HEK293 (cell line): Measurements from ENCODE around the gene BNC1.

ENCODE experiments used
- CTCF ChIA-PET: fragments of 350-600 bp; formaldehyde crosslinking; extraction: SDS; loops from one replicate; lab custom pipeline; 2021; ENCODE audit warnings: antibody characterized with exemption; lab: Yijun Ruan, JAX
- POLR2A ChIA-PET: fragments of 300-600 bp; formaldehyde crosslinking; extraction: SDS; loops from one replicate; lab custom pipeline; 2020; ENCODE audit warnings: antibody characterized with exemption, inconsistent platforms; lab: Yijun Ruan, JAX
- H3K27ac ChIP-seq: fragments of 200-500 bp; sonication (Bioruptor generic); 2 replicates; pipeline ENCODE4 v1.5.1; 2014; ENCODE audit warnings: low read depth, low read length, control low read depth, inconsistent platforms; ENCODE audit errors: extremely low read depth
- H3K36me3 ChIP-seq, 2 experiments: fragments of 200-500 bp in 1 of 2; sonication (Bioruptor generic) in 1 of 2; 1 replicate in 1 of 2; 2 replicates in 1 of 2; pipeline ENCODE4 v1.5.1; 2014 to 2017; ENCODE audit warnings: inconsistent platforms in 2 of 2, low read length in 2 of 2; ENCODE audit not compliant: control insufficient read depth in 2 of 2, insufficient read depth in 1 of 2
- H3K4me1 ChIP-seq: fragments of 200-500 bp; sonication (Bioruptor generic); 2 replicates; pipeline ENCODE4 v1.5.1; 2014; ENCODE audit warnings: mild to moderate bottlenecking, low read length, inconsistent platforms; ENCODE audit not compliant: control insufficient read depth, insufficient read depth
- H3K4me3 ChIP-seq: 2 replicates; pipeline ENCODE4 v1.5.1; 2011; ENCODE audit warnings: low read depth, mild to moderate bottlenecking, control low read depth, low read length, moderate library complexity
- H3K9me3 ChIP-seq: fragments of 200-500 bp; sonication (Bioruptor generic); 2 replicates; pipeline ENCODE4 v1.5.1; 2014; ENCODE audit warnings: low read depth, low read length, inconsistent platforms; ENCODE audit not compliant: control insufficient read depth, insufficient read depth
- BCL11B ChIP-seq: fragments of 450-650 bp; formaldehyde crosslinking; IDR thresholded peaks from 2 replicates; pipeline ENCODE4 v1.5.1; 2016; ENCODE audit warnings: low read depth, missing biosample characterization, missing genetic modification characterization
- GFI1B ChIP-seq: fragments of 450-650 bp; formaldehyde crosslinking; IDR thresholded peaks from 2 replicates; pipeline ENCODE4 v1.5.1; 2016; ENCODE audit warnings: missing biosample characterization, missing genetic modification characterization
- MYNN ChIP-seq: fragments of 450-650 bp; formaldehyde crosslinking; IDR thresholded peaks from 2 replicates; pipeline ENCODE4 v1.5.1; 2016; ENCODE audit warnings: missing biosample characterization, missing genetic modification characterization, borderline replicate concordance
- OSR2 ChIP-seq: fragments of 450-650 bp; formaldehyde crosslinking; IDR thresholded peaks from 2 replicates; pipeline ENCODE4 v1.5.1; 2016; ENCODE audit warnings: missing biosample characterization, missing genetic modification characterization
- SETDB1 ChIP-seq: IDR thresholded peaks from one replicate; pipeline ENCODE4 v1.6.1; 2017; ENCODE audit warnings: mild to moderate bottlenecking, low read length, moderate library complexity, mixed read lengths; ENCODE audit not compliant: insufficient read length
- SP2 ChIP-seq: fragments of 450-650 bp; formaldehyde crosslinking; IDR thresholded peaks from 2 replicates; pipeline ENCODE4 v1.5.1; 2016; ENCODE audit warnings: missing biosample characterization, missing genetic modification characterization
- SP3 ChIP-seq: fragments of 450-650 bp; formaldehyde crosslinking; IDR thresholded peaks from 2 replicates; pipeline ENCODE4 v1.5.1; 2016; ENCODE audit warnings: missing biosample characterization, missing genetic modification characterization
- WT1 ChIP-seq: fragments of 450-650 bp; formaldehyde crosslinking; IDR thresholded peaks from 2 replicates; pipeline ENCODE4 v1.5.1; 2016; ENCODE audit warnings: missing biosample characterization, missing genetic modification characterization
- ZBTB17 ChIP-seq: fragments of 450-650 bp; formaldehyde crosslinking; IDR thresholded peaks from 2 replicates; pipeline ENCODE4 v1.5.1; 2016; ENCODE audit warnings: missing biosample characterization, missing genetic modification characterization
- ZFP69B ChIP-seq: fragments of 450-650 bp; formaldehyde crosslinking; IDR thresholded peaks from 2 replicates; pipeline ENCODE4 v1.5.1; 2016; ENCODE audit warnings: missing biosample characterization, missing genetic modification characterization
- ZIC2 ChIP-seq: fragments of 450-650 bp; formaldehyde crosslinking; IDR thresholded peaks from 2 replicates; pipeline ENCODE4 v1.5.1; 2016; ENCODE audit warnings: missing biosample characterization, missing genetic modification characterization
- ZNF248 ChIP-seq: fragments of 450-650 bp; formaldehyde crosslinking; IDR thresholded peaks from 2 replicates; pipeline ENCODE4 v1.5.1; 2017; ENCODE audit warnings: missing biosample characterization, missing genetic modification characterization
- ZNF266 ChIP-seq: fragments of 450-650 bp; formaldehyde crosslinking; IDR thresholded peaks from 2 replicates; pipeline ENCODE4 v1.5.1; 2016; ENCODE audit warnings: missing biosample characterization, missing genetic modification characterization, low read depth
- ZNF302 ChIP-seq: fragments of 450-650 bp; formaldehyde crosslinking; IDR thresholded peaks from 2 replicates; pipeline ENCODE4 v1.5.1; 2016; ENCODE audit warnings: missing biosample characterization, missing genetic modification characterization, low read depth
- ZNF335 ChIP-seq: fragments of 450-650 bp; formaldehyde crosslinking; conservative IDR thresholded peaks from 2 replicates; pipeline ENCODE4 v1.5.1; 2016; ENCODE audit warnings: missing biosample characterization, missing genetic modification characterization
- ZNF354C ChIP-seq: fragments of 450-650 bp; formaldehyde crosslinking; IDR thresholded peaks from 2 replicates; pipeline ENCODE4 v1.5.1; 2016; ENCODE audit warnings: missing biosample characterization, missing genetic modification characterization, low read depth, borderline replicate concordance
- ZNF488 ChIP-seq: fragments of 450-650 bp; formaldehyde crosslinking; IDR thresholded peaks from 2 replicates; pipeline ENCODE4 v1.5.1; 2016; ENCODE audit warnings: missing biosample characterization, missing genetic modification characterization
- ZNF530 ChIP-seq: fragments of 450-650 bp; formaldehyde crosslinking; IDR thresholded peaks from 2 replicates; pipeline ENCODE4 v1.5.1; 2016; ENCODE audit warnings: low read depth, missing biosample characterization, missing genetic modification characterization
- ZNF626 ChIP-seq: fragments of 450-650 bp; sonication (Bioruptor Pico); formaldehyde crosslinking; IDR thresholded peaks from 2 replicates; pipeline ENCODE4 v1.5.1; 2018; ENCODE audit warnings: missing biosample characterization, missing genetic modification characterization, inconsistent platforms
- ZNF670 ChIP-seq: fragments of 450-650 bp; formaldehyde crosslinking; IDR thresholded peaks from 2 replicates; pipeline ENCODE4 v1.5.1; 2016; ENCODE audit warnings: missing biosample characterization, missing genetic modification characterization, low read depth
- ZNF830 ChIP-seq: fragments of 450-650 bp; IDR thresholded peaks from 2 replicates; pipeline ENCODE4 v1.5.0; 2018; ENCODE audit warnings: missing biosample characterization, missing genetic modification characterization, low read depth, mild to moderate bottlenecking, moderate library complexity
- ZXDB ChIP-seq: fragments of 450-650 bp; formaldehyde crosslinking; IDR thresholded peaks from 2 replicates; pipeline ENCODE4 v1.5.1; 2016; ENCODE audit warnings: missing biosample characterization, missing genetic modification characterization
- TF ChIP-seq, protein P1 (sequence below): fragments of 450-650 bp; formaldehyde crosslinking; IDR thresholded peaks from 2 replicates; pipeline ENCODE4; 2016; ENCODE audit warnings: missing biosample characterization, missing genetic modification characterization
- TF ChIP-seq, protein P2 (sequence below): fragments of 450-650 bp; formaldehyde crosslinking; conservative IDR thresholded peaks from 2 replicates; pipeline ENCODE4 v1.5.1; 2016; ENCODE audit warnings: low read depth, missing biosample characterization, missing genetic modification characterization
- TF ChIP-seq, protein P3 (sequence below): fragments of 450-650 bp; formaldehyde crosslinking; IDR thresholded peaks from 2 replicates; pipeline ENCODE4 v1.5.1; 2016; ENCODE audit warnings: missing biosample characterization, missing genetic modification characterization
- TF ChIP-seq, protein P4 (sequence below): sonication (generic); formaldehyde crosslinking; IDR thresholded peaks from 2 replicates; pipeline ENCODE4 v1.8.1; 2022; ENCODE audit warnings: mild to moderate bottlenecking, moderate library complexity, missing genetic modification reagents
- TF ChIP-seq, protein P5 (sequence below): fragments of 450-650 bp; formaldehyde crosslinking; IDR thresholded peaks from 2 replicates; pipeline ENCODE4 v1.5.1; 2017; ENCODE audit warnings: missing biosample characterization, missing genetic modification characterization

Gene BNC1

GRCh38 chr15:83282776-83283137 lies 1.7 kb downstream of the BNC1 start (continued):
- TF ChIP-seq ZNF626 (tag by site-specific recombination) (no peak), ZNF830 (no peak), ZNF302 (tag by site-specific recombination) (no peak), MYNN (tag by site-specific recombination) (no peak), BCL11B (no peak), WT1 (no peak), ZNF335 (tag by site-specific recombination) (peak; percentile 35), GFI1B (no peak), ZNF530 (tag by site-specific recombination) (no peak), ZFP69B (peak; percentile 97), ZIC2 (tag by site-specific recombination) (0 out of 2 replicates have a peak, but pooled peaks have one; percentile 23), ZNF354C (tag by site-specific recombination) (no peak), ZNF670 (tag by site-specific recombination) (no peak)
- TF ChIP-seq, protein P1, sequence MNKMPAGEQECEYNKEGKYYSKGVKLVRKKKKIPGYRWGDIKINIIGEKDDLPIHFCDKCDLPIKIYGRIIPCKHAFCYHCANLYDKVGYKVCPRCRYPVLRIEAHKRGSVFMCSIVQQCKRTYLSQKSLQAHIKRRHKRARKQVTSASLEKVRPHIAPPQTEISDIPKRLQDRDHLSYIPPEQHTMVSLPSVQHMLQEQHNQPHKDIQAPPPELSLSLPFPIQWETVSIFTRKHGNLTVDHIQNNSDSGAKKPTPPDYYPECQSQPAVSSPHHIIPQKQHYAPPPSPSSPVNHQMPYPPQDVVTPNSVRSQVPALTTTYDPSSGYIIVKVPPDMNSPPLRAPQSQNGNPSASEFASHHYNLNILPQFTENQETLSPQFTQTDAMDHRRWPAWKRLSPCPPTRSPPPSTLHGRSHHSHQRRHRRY (tag by site-specific recombination), result no peak
- TF ChIP-seq, protein P2, sequence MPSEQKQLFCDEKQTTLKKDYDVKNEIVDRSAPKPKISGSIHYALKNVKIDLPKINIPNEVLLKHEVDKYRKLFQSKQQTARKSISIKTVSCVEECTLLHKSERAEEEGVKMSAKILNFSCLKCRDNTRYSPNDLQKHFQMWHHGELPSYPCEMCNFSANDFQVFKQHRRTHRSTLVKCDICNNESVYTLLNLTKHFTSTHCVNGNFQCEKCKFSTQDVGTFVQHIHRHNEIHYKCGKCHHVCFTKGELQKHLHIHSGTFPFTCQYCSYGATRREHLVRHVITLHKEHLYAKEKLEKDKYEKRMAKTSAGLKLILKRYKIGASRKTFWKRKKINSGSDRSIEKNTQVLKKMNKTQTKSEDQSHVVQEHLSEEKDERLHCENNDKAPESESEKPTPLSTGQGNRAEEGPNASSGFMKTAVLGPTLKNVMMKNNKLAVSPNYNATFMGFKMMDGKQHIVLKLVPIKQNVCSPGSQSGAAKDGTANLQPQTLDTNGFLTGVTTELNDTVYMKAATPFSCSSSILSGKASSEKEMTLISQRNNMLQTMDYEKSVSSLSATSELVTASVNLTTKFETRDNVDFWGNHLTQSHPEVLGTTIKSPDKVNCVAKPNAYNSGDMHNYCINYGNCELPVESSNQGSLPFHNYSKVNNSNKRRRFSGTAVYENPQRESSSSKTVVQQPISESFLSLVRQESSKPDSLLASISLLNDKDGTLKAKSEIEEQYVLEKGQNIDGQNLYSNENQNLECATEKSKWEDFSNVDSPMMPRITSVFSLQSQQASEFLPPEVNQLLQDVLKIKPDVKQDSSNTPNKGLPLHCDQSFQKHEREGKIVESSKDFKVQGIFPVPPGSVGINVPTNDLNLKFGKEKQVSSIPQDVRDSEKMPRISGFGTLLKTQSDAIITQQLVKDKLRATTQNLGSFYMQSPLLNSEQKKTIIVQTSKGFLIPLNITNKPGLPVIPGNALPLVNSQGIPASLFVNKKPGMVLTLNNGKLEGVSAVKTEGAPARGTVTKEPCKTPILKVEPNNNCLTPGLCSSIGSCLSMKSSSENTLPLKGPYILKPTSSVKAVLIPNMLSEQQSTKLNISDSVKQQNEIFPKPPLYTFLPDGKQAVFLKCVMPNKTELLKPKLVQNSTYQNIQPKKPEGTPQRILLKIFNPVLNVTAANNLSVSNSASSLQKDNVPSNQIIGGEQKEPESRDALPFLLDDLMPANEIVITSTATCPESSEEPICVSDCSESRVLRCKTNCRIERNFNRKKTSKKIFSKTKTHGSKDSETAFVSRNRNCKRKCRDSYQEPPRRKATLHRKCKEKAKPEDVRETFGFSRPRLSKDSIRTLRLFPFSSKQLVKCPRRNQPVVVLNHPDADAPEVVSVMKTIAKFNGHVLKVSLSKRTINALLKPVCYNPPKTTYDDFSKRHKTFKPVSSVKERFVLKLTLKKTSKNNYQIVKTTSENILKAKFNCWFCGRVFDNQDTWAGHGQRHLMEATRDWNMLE (tag by site-specific recombination), result no peak

- POLR2A ChIA-PET, result no interaction called here
- Histone ChIP-seq H3K9me3 (no peaks in the 10 kb centered on the region), H3K4me1 (no peaks in the 10 kb centered on the region), H3K27ac (no peak overlapping the region), H3K36me3 (no peaks in the 10 kb centered on the region), H3K4me3 (no peak overlapping the region)
- CTCF ChIA-PET, result interaction anchor here (0.8 kb wide), 1 partner anchor 33 kb away, joined by 3 read pairs; no protein-coding TSS in a partner anchor
- TF ChIP-seq, protein P3, sequence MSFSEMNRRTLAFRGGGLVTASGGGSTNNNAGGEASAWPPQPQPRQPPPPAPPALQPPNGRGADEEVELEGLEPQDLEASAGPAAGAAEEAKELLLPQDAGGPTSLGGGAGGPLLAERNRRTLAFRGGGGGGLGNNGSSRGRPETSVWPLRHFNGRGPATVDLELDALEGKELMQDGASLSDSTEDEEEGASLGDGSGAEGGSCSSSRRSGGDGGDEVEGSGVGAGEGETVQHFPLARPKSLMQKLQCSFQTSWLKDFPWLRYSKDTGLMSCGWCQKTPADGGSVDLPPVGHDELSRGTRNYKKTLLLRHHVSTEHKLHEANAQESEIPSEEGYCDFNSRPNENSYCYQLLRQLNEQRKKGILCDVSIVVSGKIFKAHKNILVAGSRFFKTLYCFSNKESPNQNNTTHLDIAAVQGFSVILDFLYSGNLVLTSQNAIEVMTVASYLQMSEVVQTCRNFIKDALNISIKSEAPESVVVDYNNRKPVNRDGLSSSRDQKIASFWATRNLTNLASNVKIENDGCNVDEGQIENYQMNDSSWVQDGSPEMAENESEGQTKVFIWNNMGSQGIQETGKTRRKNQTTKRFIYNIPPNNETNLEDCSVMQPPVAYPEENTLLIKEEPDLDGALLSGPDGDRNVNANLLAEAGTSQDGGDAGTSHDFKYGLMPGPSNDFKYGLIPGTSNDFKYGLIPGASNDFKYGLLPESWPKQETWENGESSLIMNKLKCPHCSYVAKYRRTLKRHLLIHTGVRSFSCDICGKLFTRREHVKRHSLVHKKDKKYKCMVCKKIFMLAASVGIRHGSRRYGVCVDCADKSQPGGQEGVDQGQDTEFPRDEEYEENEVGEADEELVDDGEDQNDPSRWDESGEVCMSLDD, result no peak
- TF ChIP-seq, protein P4, sequence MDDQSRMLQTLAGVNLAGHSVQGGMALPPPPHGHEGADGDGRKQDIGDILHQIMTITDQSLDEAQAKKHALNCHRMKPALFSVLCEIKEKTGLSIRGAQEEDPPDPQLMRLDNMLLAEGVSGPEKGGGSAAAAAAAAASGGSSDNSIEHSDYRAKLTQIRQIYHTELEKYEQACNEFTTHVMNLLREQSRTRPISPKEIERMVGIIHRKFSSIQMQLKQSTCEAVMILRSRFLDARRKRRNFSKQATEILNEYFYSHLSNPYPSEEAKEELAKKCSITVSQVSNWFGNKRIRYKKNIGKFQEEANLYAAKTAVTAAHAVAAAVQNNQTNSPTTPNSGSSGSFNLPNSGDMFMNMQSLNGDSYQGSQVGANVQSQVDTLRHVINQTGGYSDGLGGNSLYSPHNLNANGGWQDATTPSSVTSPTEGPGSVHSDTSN, result no peak
- TF ChIP-seq SP2 (tag by site-specific recombination) (no peak), ZNF248 (tag by site-specific recombination) (no peak), ZXDB (tag by site-specific recombination) (no peak), ZNF266 (no peak), SETDB1 (no peak), SP3 (tag by site-specific recombination) (no peak), ZNF488 (tag by site-specific recombination) (no peak), OSR2 (no peak), ZBTB17 (no peak)
- TF ChIP-seq, protein P5, sequence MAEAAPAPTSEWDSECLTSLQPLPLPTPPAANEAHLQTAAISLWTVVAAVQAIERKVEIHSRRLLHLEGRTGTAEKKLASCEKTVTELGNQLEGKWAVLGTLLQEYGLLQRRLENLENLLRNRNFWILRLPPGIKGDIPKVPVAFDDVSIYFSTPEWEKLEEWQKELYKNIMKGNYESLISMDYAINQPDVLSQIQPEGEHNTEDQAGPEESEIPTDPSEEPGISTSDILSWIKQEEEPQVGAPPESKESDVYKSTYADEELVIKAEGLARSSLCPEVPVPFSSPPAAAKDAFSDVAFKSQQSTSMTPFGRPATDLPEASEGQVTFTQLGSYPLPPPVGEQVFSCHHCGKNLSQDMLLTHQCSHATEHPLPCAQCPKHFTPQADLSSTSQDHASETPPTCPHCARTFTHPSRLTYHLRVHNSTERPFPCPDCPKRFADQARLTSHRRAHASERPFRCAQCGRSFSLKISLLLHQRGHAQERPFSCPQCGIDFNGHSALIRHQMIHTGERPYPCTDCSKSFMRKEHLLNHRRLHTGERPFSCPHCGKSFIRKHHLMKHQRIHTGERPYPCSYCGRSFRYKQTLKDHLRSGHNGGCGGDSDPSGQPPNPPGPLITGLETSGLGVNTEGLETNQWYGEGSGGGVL (tag by site-specific recombination), result no peak
These were observed 2.3 kb downstream of the BNC1 start for GRCh38 chr15:83282141-83282540.
